Natural killer cell treated with Interleukin-12 subunit alpha and Interleukin-12 subunit beta and Interleukin-15 and Interleukin-18, amount 100 ng/mL, for 72 hours (primary cell): ENCODE measurements around the gene LGR5. TPM values are rescaled to one million over a fixed set of nuclear protein-coding genes. Genes with fewer than 3 reads are reported as not detected.
A peak's percentile ranks its signal among the peaks of the same experiment; 100 is the strongest.

Source experiments
- ATAC-seq, 2 donors: fragments of 150-1000 bp; cut with Tn5 transposase in 1 of 2; sonication (Bioruptor Pico), chemical (Tn5 transposase) in 1 of 2; 2 replicates each; pipeline ENCODE4 v1.10.0; 2021
- DNase-seq: peaks from one replicate; pipeline ENCODE4 v3.0.0; 2022; ENCODE audit warnings: low spot score
- H3K27ac Mint-ChIP-seq, 2 donors: 1 replicate in 1 of 2; 2 replicates in 1 of 2; pipeline ENCODE4 v1.8.0; 2022; ENCODE audit warnings: mixed read lengths in 2 of 2, mild to moderate bottlenecking in 1 of 2, moderate library complexity in 1 of 2
- H3K27me3 Mint-ChIP-seq, 2 donors: 1 replicate in 1 of 2; 2 replicates in 1 of 2; pipeline ENCODE4 v1.8.0; 2022; ENCODE audit warnings: mixed read lengths in 2 of 2
- H3K36me3 Mint-ChIP-seq: one replicate; pipeline ENCODE4 v1.8.0; 2022; ENCODE audit warnings: mixed read lengths
- H3K4me1 Mint-ChIP-seq, 2 donors: 1 replicate in 1 of 2; 2 replicates in 1 of 2; pipeline ENCODE4 v1.8.0; 2022; ENCODE audit warnings: low read depth in 2 of 2, mixed read lengths in 2 of 2, mild to moderate bottlenecking in 1 of 2
- H3K4me3 Mint-ChIP-seq: one replicate; pipeline ENCODE4 v1.8.0; 2022; ENCODE audit warnings: mixed read lengths
- H3K9me3 Mint-ChIP-seq: 2 replicates; pipeline ENCODE4 v1.8.0; 2022; ENCODE audit warnings: mixed read lengths
- total RNA-seq, 2 donors: library from RNA; stranded (reverse); gene quantifications; one replicate each; pipeline ENCODE4 v1.2.3, GENCODE V29; 2022

Gene LGR5
- total RNA-seq, 2 donors from 2014 or later = not detected

- no peaks in the 10 kb centered on the region for H3K4me1 Mint-ChIP-seq
- peaks cover 21 to 40% of the 10 kb centered on the region in 2 donors for H3K27me3 Mint-ChIP-seq
- no peaks in the 10 kb centered on the region for H3K36me3 Mint-ChIP-seq
- H3K9me3 Mint-ChIP-seq = no peaks in the 10 kb centered on the region
- DNase-seq = no peak
- ATAC-seq = no peak
- no peak overlapping the region for H3K27ac Mint-ChIP-seq
- no peak overlapping the region for H3K4me3 Mint-ChIP-seq
Measured at GRCh38 chr12:71425568-71426299, 13.9 kb upstream of the LGR5 start.

- no peaks in the 10 kb centered on the region for H3K36me3 Mint-ChIP-seq
- H3K9me3 Mint-ChIP-seq = no peaks in the 10 kb centered on the region
- H3K4me3 Mint-ChIP-seq = no peak overlapping the region
- ATAC-seq (no peak), DNase-seq (no peak)
- H3K27ac Mint-ChIP-seq = no peak overlapping the region
- H3K4me1 Mint-ChIP-seq = no peaks in the 10 kb centered on the region
- peaks cover 21 to 40% of the 10 kb centered on the region in 2 donors for H3K27me3 Mint-ChIP-seq
Measured at GRCh38 chr12:71426300-71427047, 13.1 kb upstream of the LGR5 start.

GRCh38 chr12:71430756-71431155, 8.8 kb upstream of the LGR5 start:
- no peak overlapping the region for H3K27ac Mint-ChIP-seq
- no peak overlapping the region for H3K4me3 Mint-ChIP-seq
- peaks cover 12% of the 10 kb centered on the region for H3K36me3 Mint-ChIP-seq
- H3K27me3 Mint-ChIP-seq = peaks cover 5 to 31% of the 10 kb centered on the region in 2 donors
- DNase-seq (no peak), ATAC-seq (no peak)
- H3K4me1 Mint-ChIP-seq = no peaks in the 10 kb centered on the region
- H3K9me3 Mint-ChIP-seq = no peaks in the 10 kb centered on the region

- peaks cover 4 to 32% of the 10 kb centered on the region in 2 donors for H3K27me3 Mint-ChIP-seq
- H3K36me3 Mint-ChIP-seq = peaks cover 16% of the 10 kb centered on the region
- ATAC-seq = no peak
- no peak overlapping the region for H3K4me3 Mint-ChIP-seq
- peaks cover 4% of the 10 kb centered on the region for H3K9me3 Mint-ChIP-seq
- no peaks in the 10 kb centered on the region for H3K4me1 Mint-ChIP-seq
- H3K27ac Mint-ChIP-seq = no peak overlapping the region
- no peak for DNase-seq
Measured at GRCh38 chr12:71431991-71432390, 7.6 kb upstream of the LGR5 start.

GRCh38 chr12:71432936-71433335, 6.7 kb upstream of the LGR5 start:
- Mint-ChIP-seq H3K36me3 (peaks cover 23% of the 10 kb centered on the region), H3K9me3 (peaks cover 8% of the 10 kb centered on the region), H3K27ac (no peak overlapping the region), H3K4me3 (no peak overlapping the region), H3K27me3 (peaks cover 10 to 32% of the 10 kb centered on the region in 2 donors), H3K4me1 (no peaks in the 10 kb centered on the region)
- ATAC-seq (no peak), DNase-seq (no peak)

GRCh38 chr12:71436696-71437095, 2.9 kb upstream of the LGR5 start:
- Mint-ChIP-seq H3K27me3 (peaks cover 35 to 60% of the 10 kb centered on the region in 2 donors), H3K27ac (no peak overlapping the region), H3K4me3 (no peak overlapping the region), H3K36me3 (peaks cover 23% of the 10 kb centered on the region), H3K4me1 (peaks cover 3 to 6% of the 10 kb centered on the region in 2 donors), H3K9me3 (peaks cover 8% of the 10 kb centered on the region)
- ATAC-seq = no peak
- no peak for DNase-seq

- H3K27me3 Mint-ChIP-seq = peaks cover 37 to 49% of the 10 kb centered on the region in 2 donors
- peaks cover 18% of the 10 kb centered on the region for H3K36me3 Mint-ChIP-seq
- peaks cover 3 to 6% of the 10 kb centered on the region in 2 donors for H3K4me1 Mint-ChIP-seq
- no peak overlapping the region for H3K4me3 Mint-ChIP-seq
- no peak overlapping the region for H3K27ac Mint-ChIP-seq
- DNase-seq (no peak), ATAC-seq (no peak)
- H3K9me3 Mint-ChIP-seq = peaks cover 8% of the 10 kb centered on the region
Measured at GRCh38 chr12:71438670-71439361, 782 bp upstream of the LGR5 start.

GRCh38 chr12:71439362-71439612, 311 bp upstream of the LGR5 start:
- H3K27me3 Mint-ChIP-seq = peaks cover 37 to 48% of the 10 kb centered on the region in 2 donors
- H3K27ac Mint-ChIP-seq = no peak overlapping the region
- no peak for DNase-seq
- peaks cover 8% of the 10 kb centered on the region for H3K9me3 Mint-ChIP-seq
- H3K36me3 Mint-ChIP-seq = peaks cover 16% of the 10 kb centered on the region
- peaks cover 3 to 6% of the 10 kb centered on the region in 2 donors for H3K4me1 Mint-ChIP-seq
- H3K4me3 Mint-ChIP-seq = no peak overlapping the region
- no peak for ATAC-seq

- no peak overlapping the region for H3K27ac Mint-ChIP-seq
- H3K27me3 Mint-ChIP-seq = peaks cover 40 to 53% of the 10 kb centered on the region in 2 donors
- DNase-seq (no peak), ATAC-seq (no peak)
- H3K36me3 Mint-ChIP-seq = peaks cover 14% of the 10 kb centered on the region
- peaks cover 8% of the 10 kb centered on the region for H3K9me3 Mint-ChIP-seq
- H3K4me1 Mint-ChIP-seq = peaks cover 3 to 6% of the 10 kb centered on the region in 2 donors
- H3K4me3 Mint-ChIP-seq = peak overlapping the region; percentile 42
Measured at GRCh38 chr12:71440345-71440762, 756 bp downstream of the LGR5 start.

- peaks cover 8% of the 10 kb centered on the region for H3K9me3 Mint-ChIP-seq
- DNase-seq (no peak), ATAC-seq (no peak)
- peaks cover 40 to 54% of the 10 kb centered on the region in 2 donors for H3K27me3 Mint-ChIP-seq
- peaks cover 11% of the 10 kb centered on the region for H3K36me3 Mint-ChIP-seq
- peak overlapping the region; percentile 42 for H3K4me3 Mint-ChIP-seq
- no peak overlapping the region for H3K27ac Mint-ChIP-seq
- H3K4me1 Mint-ChIP-seq = peaks cover 3 to 6% of the 10 kb centered on the region in 2 donors
Measured at GRCh38 chr12:71440763-71441748, 1.5 kb downstream of the LGR5 start.

- H3K9me3 Mint-ChIP-seq = peaks cover 4% of the 10 kb centered on the region
- peaks cover 37 to 47% of the 10 kb centered on the region in 2 donors for H3K27me3 Mint-ChIP-seq
- peaks cover 6% of the 10 kb centered on the region for H3K36me3 Mint-ChIP-seq
- no peak for DNase-seq
- H3K4me3 Mint-ChIP-seq = no peak overlapping the region
- no peak for ATAC-seq
- no peak overlapping the region for H3K27ac Mint-ChIP-seq
- peaks cover 3 to 6% of the 10 kb centered on the region in 2 donors for H3K4me1 Mint-ChIP-seq
Measured at GRCh38 chr12:71441836-71442566, 2.4 kb downstream of the LGR5 start.

GRCh38 chr12:71442567-71442931, 3.0 kb downstream of the LGR5 start:
- no peak overlapping the region for H3K4me3 Mint-ChIP-seq
- no peak overlapping the region for H3K27ac Mint-ChIP-seq
- H3K27me3 Mint-ChIP-seq = peaks cover 31 to 42% of the 10 kb centered on the region in 2 donors
- no peak for ATAC-seq
- peaks cover under 1% of the 10 kb centered on the region for H3K36me3 Mint-ChIP-seq
- no peak for DNase-seq
- peaks cover 3 to 6% of the 10 kb centered on the region in 2 donors for H3K4me1 Mint-ChIP-seq
- no peaks in the 10 kb centered on the region for H3K9me3 Mint-ChIP-seq

GRCh38 chr12:71445071-71445470, 5.5 kb downstream of the LGR5 start:
- no peaks in the 10 kb centered on the region for H3K9me3 Mint-ChIP-seq
- H3K36me3 Mint-ChIP-seq = no peaks in the 10 kb centered on the region
- DNase-seq (no peak), ATAC-seq (no peak)
- peaks cover 3 to 6% of the 10 kb centered on the region in 2 donors for H3K4me1 Mint-ChIP-seq
- H3K27me3 Mint-ChIP-seq = peaks cover 19 to 31% of the 10 kb centered on the region in 2 donors
- H3K27ac Mint-ChIP-seq = no peak overlapping the region
- H3K4me3 Mint-ChIP-seq = no peak overlapping the region
